ENCODE results near the gene CXCL11. TPM values are rescaled to one million over a fixed set of nuclear protein-coding genes. Genes with fewer than 3 reads are reported as not detected.

Gene CXCL11
- total RNA-seq, 1 donor from 2014 or later = not detected

- ATAC-seq (ENCODE audit: low read depth) = no peak
- Mint-ChIP-seq H3K9me3 (no peaks in the 10 kb centered on the region), H3K36me3 (ENCODE audit: low read depth) (no peaks in the 10 kb centered on the region), H3K27me3 (no peaks in the 10 kb centered on the region), H3K27ac (peak overlapping the region; percentile 75), H3K4me1 (peaks cover 43% of the 10 kb centered on the region), H3K4me3 (no peak overlapping the region)
- TF ChIP-seq CTCF (IDR thresholded peaks at IDR 0.05) = no peak
- POLR2A ChIA-PET = interaction anchor here (0.8 to 2.5 kb wide), 6 partner anchors 46 to 138 kb away, joined by 3 to 23 read pairs (median 8); partner anchors contain the start of genes NAAA, NUP54 and SDAD1
- intact Hi-C loops (cut with micrococcal nuclease) = loop anchor here (2.0 kb wide), 1 partner anchor 39 kb away; the partner anchor contains the start of gene CXCL10
- CTCF ChIA-PET = interaction anchor here (0.9 to 4.1 kb wide), 3 partner anchors 65 to 144 kb away, joined by 4 to 58 read pairs (median 8); partner anchors contain the start of gene SDAD1
- no peak for DNase-seq
Measured at GRCh38 chr4:76061421-76061820, 25.6 kb upstream of the CXCL11 start.

- no peak for TF ChIP-seq CTCF (IDR thresholded peaks at IDR 0.05)
- ChIA-PET CTCF (interaction anchor here (0.7 kb wide), 1 partner anchor 63 kb away, joined by 3 read pairs; no protein-coding TSS in a partner anchor), POLR2A (interaction anchor here (1.0 kb wide), 1 partner anchor 70 kb away, joined by 3 read pairs; the partner anchor contains the start of gene SDAD1)
- peak overlapping the region; percentile 42 for H3K27ac Mint-ChIP-seq
- peaks cover 52% of the 10 kb centered on the region for H3K4me1 Mint-ChIP-seq
- H3K9me3 Mint-ChIP-seq = no peaks in the 10 kb centered on the region
- H3K36me3 Mint-ChIP-seq (ENCODE audit: low read depth) = no peaks in the 10 kb centered on the region
- H3K27me3 Mint-ChIP-seq = no peaks in the 10 kb centered on the region
- no peak overlapping the region for H3K4me3 Mint-ChIP-seq
- no peak for DNase-seq
- ATAC-seq (ENCODE audit: low read depth) = no peak
- intact Hi-C loops (cut with micrococcal nuclease) = loop anchor here (2.0 kb wide), 1 partner anchor 38 kb away; the partner anchor contains the start of gene CXCL10
Measured at GRCh38 chr4:76060506-76060905, 24.6 kb upstream of the CXCL11 start.

DNA sequence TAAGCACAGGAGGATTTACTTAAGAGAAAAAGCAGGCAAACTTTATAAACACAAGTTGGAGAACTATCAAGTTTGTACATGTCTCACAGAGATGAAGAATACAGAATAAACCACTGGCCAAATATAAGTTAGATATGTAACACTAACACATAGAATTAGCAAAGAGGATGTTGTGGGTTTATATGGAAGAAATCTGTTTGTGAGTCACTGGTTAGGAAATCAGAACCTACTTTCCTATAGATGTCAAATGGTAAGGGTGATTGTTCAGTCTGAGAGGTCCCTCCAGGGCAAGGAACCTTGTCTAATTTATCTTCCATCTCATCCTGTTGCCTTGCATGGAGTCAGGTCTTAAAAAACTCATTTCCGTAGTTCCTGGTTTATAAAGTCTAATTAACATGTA is 23.9 kb upstream of the CXCL11 start:
- Mint-ChIP-seq H3K36me3 (ENCODE audit: low read depth) (no peaks in the 10 kb centered on the region), H3K4me1 (peaks cover 59% of the 10 kb centered on the region), H3K27ac (no peak overlapping the region), H3K27me3 (no peaks in the 10 kb centered on the region), H3K9me3 (no peaks in the 10 kb centered on the region), H3K4me3 (no peak overlapping the region)
- ChIA-PET CTCF (interaction anchor here (2.1 kb wide), 1 partner anchor 64 kb away, joined by 9 read pairs; no protein-coding TSS in a partner anchor), POLR2A (no interaction called here)
- DNase-seq (no peak), ATAC-seq (ENCODE audit: low read depth) (no peak)
- no peak for TF ChIP-seq CTCF (IDR thresholded peaks at IDR 0.05)
- intact Hi-C loops (cut with micrococcal nuclease) = loop anchor here (2.0 kb wide), 2 partner anchors 37 to 119 kb away; partner anchors contain the start of genes CXCL10 and NAAA

- ChIA-PET POLR2A (interaction anchor here (0.6 kb wide), 2 partner anchors 119 to 1803 kb away, joined by 3 read pairs; no protein-coding TSS in a partner anchor), CTCF (interaction anchor here (1.3 to 2.1 kb wide), 3 partner anchors 62 to 164 kb away, joined by 3 to 9 read pairs (median 4); no protein-coding TSS in a partner anchor)
- TF ChIP-seq CTCF (IDR thresholded peaks at IDR 0.05) = no peak
- Mint-ChIP-seq H3K4me1 (peaks cover 60% of the 10 kb centered on the region), H3K36me3 (ENCODE audit: low read depth) (no peaks in the 10 kb centered on the region), H3K27me3 (no peaks in the 10 kb centered on the region), H3K27ac (no peak overlapping the region), H3K9me3 (no peaks in the 10 kb centered on the region), H3K4me3 (no peak overlapping the region)
- intact Hi-C loops (cut with micrococcal nuclease) = loop anchor here (2.0 kb wide), 1 partner anchor 118 kb away; the partner anchor contains the start of gene NAAA
- DNase-seq (no peak), ATAC-seq (ENCODE audit: low read depth) (no peak)
Measured at GRCh38 chr4:76058888-76059426, 23.1 kb upstream of the CXCL11 start.

DNA sequence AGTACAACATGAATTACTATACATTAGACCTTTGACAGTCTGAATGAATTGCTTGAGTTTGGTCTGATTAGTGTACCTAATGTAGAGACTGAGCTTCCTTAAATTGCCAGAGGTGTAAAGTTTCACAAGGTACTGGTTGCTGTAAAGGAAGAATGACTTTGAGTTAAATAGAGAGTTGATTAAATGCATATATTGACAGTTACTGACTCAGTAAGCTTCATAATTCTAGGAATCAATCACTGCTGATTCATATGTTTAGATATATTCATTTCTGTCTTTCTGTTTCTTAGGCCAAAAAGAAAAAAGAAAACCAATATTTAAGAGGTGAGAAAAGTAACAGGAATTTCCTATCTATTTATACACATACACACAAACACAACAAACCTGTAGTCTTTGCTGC is 22.4 kb upstream of the CXCL11 start:
- Mint-ChIP-seq H3K27ac (no peak overlapping the region), H3K36me3 (ENCODE audit: low read depth) (no peaks in the 10 kb centered on the region), H3K9me3 (no peaks in the 10 kb centered on the region), H3K27me3 (no peaks in the 10 kb centered on the region), H3K4me3 (no peak overlapping the region), H3K4me1 (peaks cover 60% of the 10 kb centered on the region)
- intact Hi-C loops (cut with micrococcal nuclease) = loop anchor here (2.0 kb wide), 1 partner anchor 118 kb away; the partner anchor contains the start of gene NAAA
- ChIA-PET CTCF (interaction anchor here (1.3 to 2.1 kb wide), 3 partner anchors 61 to 164 kb away, joined by 3 to 9 read pairs (median 4); no protein-coding TSS in a partner anchor), POLR2A (interaction anchor here (0.6 to 1.0 kb wide), 3 partner anchors 59 to 1804 kb away, joined by 3 to 5 read pairs (median 3); no protein-coding TSS in a partner anchor)
- TF ChIP-seq CTCF (IDR thresholded peaks at IDR 0.05) = no peak
- DNase-seq (no peak), ATAC-seq (ENCODE audit: low read depth) (no peak)
